ENCODE results near the gene SVBP.

Gene SVBP

GRCh38 chr1:42847111-42847595, 30.0 kb upstream of the SVBP start:
- DNase-seq (ENCODE audit: low read depth), result no peak
- peak overlapping the region; percentile 92 for H3K4me3 ChIP-seq (ENCODE audit: low read depth, low read length)
- TF ChIP-seq CTCF (IDR thresholded peaks at IDR 0.05; ENCODE audit: insufficient read depth, low read depth, low read length, missing control alignments), result no peak

- peak; percentile 98 for DNase-seq (ENCODE audit: low read depth)
- TF ChIP-seq CTCF (IDR thresholded peaks at IDR 0.05; ENCODE audit: insufficient read depth, low read depth, low read length, missing control alignments), result peak; percentile 44
- H3K4me3 ChIP-seq (ENCODE audit: low read depth, low read length), result peak within 1 kb of the TSS; percentile 92
These were observed 29.3 kb upstream of the SVBP start, which contains the start of gene ZNF691 for GRCh38 chr1:42846257-42847110. Gene ZNF691, plus strand, starts transcription at chr1:42846613. Its CDS starts 3,046 bp downstream, at chr1:42849659.

GRCh38 chr1:42845866-42846256, 28.7 kb upstream of the SVBP start:
- DNase-seq (ENCODE audit: low read depth), result no peak
- no peak for TF ChIP-seq CTCF (IDR thresholded peaks at IDR 0.05; ENCODE audit: insufficient read depth, low read depth, low read length, missing control alignments)
- peak overlapping the region; percentile 92 for H3K4me3 ChIP-seq (ENCODE audit: low read depth, low read length)

GRCh38 chr1:42845193-42845592, 28.0 kb upstream of the SVBP start:
- peak overlapping the region; percentile 92 for H3K4me3 ChIP-seq (ENCODE audit: low read depth, low read length)
- no peak for DNase-seq (ENCODE audit: low read depth)
- TF ChIP-seq CTCF (IDR thresholded peaks at IDR 0.05; ENCODE audit: insufficient read depth, low read depth, low read length, missing control alignments), result no peak

GRCh38 chr1:42844592-42845140, 27.5 kb upstream of the SVBP start:
- H3K4me3 ChIP-seq (ENCODE audit: low read depth, low read length), result no peak overlapping the region
- no peak for DNase-seq (ENCODE audit: low read depth)
- no peak for TF ChIP-seq CTCF (IDR thresholded peaks at IDR 0.05; ENCODE audit: insufficient read depth, low read depth, low read length, missing control alignments)

GRCh38 chr1:42841440-42842147, 24.4 kb upstream of the SVBP start:
- no peak overlapping the region for H3K4me3 ChIP-seq (ENCODE audit: low read depth, low read length)
- no peak for DNase-seq (ENCODE audit: low read depth)
- TF ChIP-seq CTCF (IDR thresholded peaks at IDR 0.05; ENCODE audit: insufficient read depth, low read depth, low read length, missing control alignments), result no peak
